Vagina (tissue), 2 donors: ENCODE results near the gene PRRX1. TPM values are rescaled to one million over a fixed set of nuclear protein-coding genes. Genes with fewer than 3 reads are reported as not detected.

Experiments used
- DNase-seq, 2 donors: peaks; one replicate each; pipeline ENCODE4 v3.0.0-alpha.2; 2017; ENCODE audit errors: extremely low spot score in 2 of 2
- H3K27ac ChIP-seq: fragments of 200-600 bp; sonication (generic); one replicate; pipeline ENCODE4 v1.5.1; 2019
- H3K27me3 ChIP-seq: fragments of 200-600 bp; sonication (generic); one replicate; pipeline ENCODE4 v1.5.1; 2019
- H3K36me3 ChIP-seq, 2 donors: fragments of 200-600 bp; sonication (generic); one replicate each; pipeline ENCODE4 v1.5.1; 2017 to 2019
- H3K4me1 ChIP-seq: fragments of 200-600 bp; sonication (generic); one replicate; pipeline ENCODE4 v1.5.1; 2019
- H3K4me3 ChIP-seq, 2 donors: fragments of 200-600 bp; sonication (generic); 1 replicate in 1 of 2; 2 replicates in 1 of 2; pipeline ENCODE4 v1.5.1; 2016 to 2019
- H3K9me3 ChIP-seq: fragments of 200-600 bp; sonication (generic); one replicate; pipeline ENCODE4 v1.5.1; 2019
- CTCF ChIP-seq, 3 experiments: fragments of 450-650 bp in 2 of 3; fragments of 200-600 bp in 1 of 3; sonication (generic) in 1 of 3; IDR thresholded peaks; one replicate each; pipeline ENCODE4 v1.5.1; 2017 to 2019; ENCODE audit warnings: antibody characterized with exemption in 3 of 3, mild to moderate bottlenecking in 2 of 3, moderate library complexity in 2 of 3
- POLR2A ChIP-seq, 2 donors: fragments of 450-650 bp; IDR thresholded peaks; one replicate each; pipeline ENCODE4 v1.6.1; 2017; ENCODE audit warnings: antibody characterized with exemption in 2 of 2, mild to moderate bottlenecking in 2 of 2, moderate library complexity in 2 of 2
- POLR2AphosphoS5 ChIP-seq, 2 donors: sonication (generic); formaldehyde crosslinking; IDR thresholded peaks; one replicate each; pipeline ENCODE4 v1.9.0; 2017; ENCODE audit warnings: antibody characterized with exemption in 2 of 2, mild to moderate bottlenecking in 2 of 2, low read depth in 1 of 2; ENCODE audit not compliant: insufficient read depth in 1 of 2
- intact Hi-C: fragments of 100-400 bp; cut with DNase I; formaldehyde crosslinking; loops from one replicate; pipeline ENCODE4 v1.15.1; 2023
- total RNA-seq: library from RNA; depleted of rRNA; stranded (reverse); fragments of >200 nt; gene quantifications from one replicate; pipeline ENCODE4 v1.2.3, GENCODE V29; 2016

PRRX1 gene
- total RNA-seq, 1 donor from 2014 or later, result 108 TPM

GRCh38 chr1:170663404-170664092, 383 bp upstream of the PRRX1 start:
- Histone ChIP-seq H3K27me3 (no peaks in the 10 kb centered on the region), H3K27ac (peak overlapping the region; percentile 99), H3K4me1 (peaks cover 27% of the 10 kb centered on the region), H3K36me3 (no peaks in the 10 kb centered on the region), H3K9me3 (no peaks in the 10 kb centered on the region), H3K4me3 (peak overlapping the region; percentile 75 to 91)
- no peak for DNase-seq
- intact Hi-C loops, result loop anchor here (5.0 to 10.0 kb wide), 2 partner anchors 131 to 449 kb away; partner anchors contain the start of gene GORAB
- no peak for TF ChIP-seq CTCF (IDR thresholded peaks at IDR 0.05)
- TF ChIP-seq POLR2AphosphoS5 (IDR thresholded peaks at IDR 0.05; ENCODE audit: insufficient read depth in 1 of 2, low read depth in 1 of 2), result peak in 1 of 2 donors; percentile 49
- TF ChIP-seq POLR2A (IDR thresholded peaks at IDR 0.05), result no peak

GRCh38 chr1:170664828-170665612, 1.1 kb downstream of the PRRX1 start:
- Histone ChIP-seq H3K27me3 (no peaks in the 10 kb centered on the region), H3K36me3 (no peaks in the 10 kb centered on the region), H3K9me3 (no peaks in the 10 kb centered on the region), H3K4me1 (peaks cover 19% of the 10 kb centered on the region), H3K4me3 (peak overlapping the region; percentile 75 to 91), H3K27ac (peak overlapping the region; percentile 99)
- TF ChIP-seq POLR2A (IDR thresholded peaks at IDR 0.05) (no peak), CTCF (IDR thresholded peaks at IDR 0.05) (no peak), POLR2AphosphoS5 (IDR thresholded peaks at IDR 0.05; ENCODE audit: insufficient read depth in 1 of 2, low read depth in 1 of 2) (peak in 1 of 2 donors; percentile 38)
- intact Hi-C loops, result loop anchor here (5.0 to 10.0 kb wide), 2 partner anchors 133 to 450 kb away; partner anchors contain the start of gene GORAB
- no peak for DNase-seq

- TF ChIP-seq POLR2A (IDR thresholded peaks at IDR 0.05) (no peak), POLR2AphosphoS5 (IDR thresholded peaks at IDR 0.05; ENCODE audit: insufficient read depth in 1 of 2, low read depth in 1 of 2) (no peak), CTCF (IDR thresholded peaks at IDR 0.05) (no peak)
- no peak for DNase-seq
- Histone ChIP-seq H3K9me3 (no peaks in the 10 kb centered on the region), H3K4me3 (peak overlapping the region; percentile 75 to 91), H3K27me3 (no peaks in the 10 kb centered on the region), H3K4me1 (peaks cover 19% of the 10 kb centered on the region), H3K27ac (peak overlapping the region; percentile 99), H3K36me3 (no peaks in the 10 kb centered on the region)
- intact Hi-C loops, result loop anchor here (10.0 kb wide), 1 partner anchor 451 kb away; no protein-coding TSS in a partner anchor
Observed at GRCh38 chr1:170665629-170666028, 1.7 kb downstream of the PRRX1 start.

- Histone ChIP-seq H3K36me3 (no peaks in the 10 kb centered on the region), H3K4me1 (peaks cover 14% of the 10 kb centered on the region), H3K27me3 (no peaks in the 10 kb centered on the region), H3K9me3 (no peaks in the 10 kb centered on the region), H3K27ac (peak overlapping the region; percentile 99), H3K4me3 (peak overlapping the region; percentile 75 to 91)
- intact Hi-C loops, result loop anchor here (10.0 kb wide), 1 partner anchor 452 kb away; no protein-coding TSS in a partner anchor
- TF ChIP-seq POLR2AphosphoS5 (IDR thresholded peaks at IDR 0.05; ENCODE audit: insufficient read depth in 1 of 2, low read depth in 1 of 2) (peak in 1 of 2 donors; percentile 74), POLR2A (IDR thresholded peaks at IDR 0.05) (no peak)
- no peak for DNase-seq
Observed at GRCh38 chr1:170666541-170667254, 2.8 kb downstream of the PRRX1 start.
